Measurements from ENCODE around the gene ENAH.

ENAH gene

GRCh38 chr1:225449261-225449660, 203.7 kb downstream of the ENAH start:
- DNase-seq = no peak

GRCh38 chr1:225448146-225448805, 204.6 kb downstream of the ENAH start:
- DNase-seq = no peak

GRCh38 chr1:225447650-225448089, 205.3 kb downstream of the ENAH start:
- DNase-seq = no peak

- no peak for DNase-seq
These were observed 205.8 kb downstream of the ENAH start for GRCh38 chr1:225446981-225447615.

- DNase-seq = no peak
These were observed 206.3 kb downstream of the ENAH start for GRCh38 chr1:225446595-225446960.

GRCh38 chr1:225445639-225446594, 207.0 kb downstream of the ENAH start:
- no peak for DNase-seq

GRCh38 chr1:225442123-225442505, 210.8 kb downstream of the ENAH start:
- no peak for DNase-seq

GRCh38 chr1:225441314-225442122, 211.4 kb downstream of the ENAH start:
- DNase-seq = peak; percentile 28

GRCh38 chr1:225440380-225441221, 212.3 kb downstream of the ENAH start:
- DNase-seq = no peak

GRCh38 chr1:225437710-225438437, 215.0 kb downstream of the ENAH start:
- DNase-seq = no peak

Data from NCI-H2171 treated with DMSO at 0.1 percent for 48 hours (cell line).